ENCODE measurements around the gene CPOX. TPM values are rescaled to one million over a fixed set of nuclear protein-coding genes. Genes with fewer than 3 reads are reported as not detected.
A peak's percentile ranks its signal among the peaks of the same experiment; 100 is the strongest.

Gene CPOX
- total and polyA plus RNA-seq, 10 of the 15 experiments (the other 5 are each of a cell fraction or from before 2014, with no cell fraction given), result 40.7 to 72.6 (median 64.5) TPM

DNA sequence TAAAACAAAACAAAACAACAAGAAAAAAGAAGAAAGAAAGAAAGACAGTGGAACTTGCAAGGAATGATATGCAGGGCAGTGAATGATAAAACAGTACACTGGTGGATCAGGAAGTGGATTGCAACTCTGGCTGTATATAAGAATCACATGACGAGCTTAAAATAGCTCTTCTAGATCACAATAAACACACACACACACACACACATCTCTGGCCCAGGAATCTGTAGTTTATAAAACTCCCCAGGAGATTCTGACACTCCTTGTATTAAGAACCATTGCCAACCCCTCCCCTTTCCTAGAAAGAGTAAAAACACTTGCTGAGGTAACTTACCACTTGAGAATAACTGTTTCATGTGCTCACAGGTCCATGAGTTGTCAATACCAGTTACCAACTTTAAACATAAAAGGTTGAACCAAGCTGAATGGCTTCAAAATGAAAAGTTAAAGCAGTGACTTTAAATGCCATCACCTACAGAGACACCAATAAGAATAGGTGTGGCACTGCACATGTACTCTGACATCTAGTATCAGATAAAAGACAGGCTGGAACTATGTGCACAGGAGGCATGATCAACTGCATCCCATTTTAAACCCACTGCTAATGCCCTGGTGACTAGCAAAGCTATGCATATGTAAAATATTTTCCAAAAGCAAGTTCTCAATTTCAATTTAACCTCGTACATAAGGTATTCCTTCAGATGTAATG is 3.9 kb downstream of the CPOX start:
- WGBS (ENCODE audit: insufficient coverage, insufficient replicate concordance, low lambda C conversion rate, missing lambda C conversion rate), result 96% methylated on average over 2 of the region's 2 CpGs
- Histone ChIP-seq H4K20me1 (ENCODE audit: control insufficient read depth, insufficient read depth) (no peaks in the 10 kb centered on the region; the same call in 1 of the 2 replicates), H3K4me3 (peak overlapping the region; percentile 38; the same call in 1 of the 2 replicates), H3K27me3 (replicated peaks in 1 of 2; ENCODE audit: control insufficient read depth in 2 of 2, insufficient read depth in 2 of 2, low read length in 1 of 2) (no peaks in the 10 kb centered on the region), H3K4me2 (ENCODE audit: control insufficient read depth, insufficient read depth) (peak overlapping the region; percentile 41), H3K36me3 (ENCODE audit: control insufficient read depth in 2 of 2, insufficient read depth in 2 of 2, low read length in 1 of 2) (peaks cover 2 to 24% of the 10 kb centered on the region in 2 experiments), H3K9ac (ENCODE audit: control insufficient read depth, insufficient read depth, low read length) (no peak overlapping the region), H3K79me2 (ENCODE audit: control insufficient read depth, insufficient read depth, low read length) (peaks cover 83% of the 10 kb centered on the region), H3K9me3 (replicated peaks; ENCODE audit: control insufficient read depth, insufficient read depth, low read length) (no peaks in the 10 kb centered on the region), H3K27ac (ENCODE audit: control insufficient read depth, insufficient read depth) (no peak overlapping the region), H3K4me1 (ENCODE audit: control insufficient read depth, insufficient read depth, low read length) (peaks cover under 1% of the 10 kb centered on the region; the same call in 1 of the 2 replicates), H2AFZ (ENCODE audit: control insufficient read depth, low read depth, low read length) (no peak overlapping the region)
- SMC1A ChIA-PET (ENCODE audit: uncharacterized antibody, unreplicated experiment), result interaction anchor here (0.8 to 16.9 kb wide), 13 partner anchors 11 to 260 kb away, joined by 3 to 408 read pairs (median 6); no protein-coding TSS in a partner anchor
- no peak for DNase-seq (ENCODE audit: low read depth, low spot score)
- intact Hi-C loops (cut with micrococcal nuclease; ENCODE audit: unreplicated experiment) (loop anchor here (2.0 to 10.0 kb wide), 3 partner anchors 229 to 552 kb away; partner anchors contain the start of gene GABRR3), in situ Hi-C loops (cut with MboI) (loop anchor here (10.0 kb wide), 2 partner anchors 555 to 585 kb away; partner anchors contain the start of gene GABRR3)
- POLR2A ChIA-PET, result interaction anchor here (0.5 to 1.8 kb wide), 4 partner anchors 23 to 1485 kb away, joined by 3 to 6 read pairs (median 4); no protein-coding TSS in a partner anchor
- no TSS peak for BruUV-seq (replicated peaks)
- FAIRE-seq, result no peak
- ATAC-seq, result no peak
- RAD21 ChIA-PET (ENCODE audit: unreplicated experiment), result interaction anchor here (0.7 to 6.0 kb wide), 9 partner anchors 8 to 226 kb away, joined by 3 to 36 read pairs (median 4); partner anchors contain the start of gene CLDND1
- TF ChIP-seq WRNIP1 (IDR thresholded peaks at IDR 0.05; ENCODE audit: borderline replicate concordance, low read depth, low read length) (no peak), ZNF24 (IDR thresholded peaks at IDR 0.05) (no peak), IKZF1 (conservative IDR thresholded peaks at IDR 0.05) (no peak)
- TF ChIP-seq, protein P1, sequence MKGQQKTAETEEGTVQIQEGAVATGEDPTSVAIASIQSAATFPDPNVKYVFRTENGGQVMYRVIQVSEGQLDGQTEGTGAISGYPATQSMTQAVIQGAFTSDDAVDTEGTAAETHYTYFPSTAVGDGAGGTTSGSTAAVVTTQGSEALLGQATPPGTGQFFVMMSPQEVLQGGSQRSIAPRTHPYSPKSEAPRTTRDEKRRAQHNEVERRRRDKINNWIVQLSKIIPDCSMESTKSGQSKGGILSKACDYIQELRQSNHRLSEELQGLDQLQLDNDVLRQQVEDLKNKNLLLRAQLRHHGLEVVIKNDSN (IDR thresholded peaks at IDR 0.05; ENCODE audit: borderline replicate concordance, extremely low read length, insufficient read depth, low read depth, low read length), result no peak
- CTCF ChIA-PET, result interaction anchor here (0.6 to 1.9 kb wide), 10 partner anchors 9 to 551 kb away, joined by 3 to 10 read pairs (median 4); no protein-coding TSS in a partner anchor

Data from GM12878 (cell line).